Thyroid gland (tissue), 4 donors: Measurements from ENCODE around the gene MUC6. TPM values are rescaled to one million over a fixed set of nuclear protein-coding genes. Genes with fewer than 3 reads are reported as not detected.

Experiments
- DNase-seq, 2 donors: peaks; one replicate each; pipeline ENCODE4 v3.0.0-alpha.2; 2019
- H3K27ac ChIP-seq, 3 donors: fragments of 200-600 bp; sonication (generic); 1 replicate in 2 of 3; 2 replicates in 1 of 3; pipeline ENCODE4 v1.5.1; 2016 to 2019; ENCODE audit warnings: mild to moderate bottlenecking in 1 of 3, moderate library complexity in 1 of 3
- H3K27me3 ChIP-seq: fragments of 200-600 bp; sonication (generic); one replicate; pipeline ENCODE4 v1.5.1; 2019
- H3K36me3 ChIP-seq, 2 donors: fragments of 200-600 bp; sonication (generic); one replicate each; pipeline ENCODE4 v1.5.1; 2016 to 2019
- H3K4me1 ChIP-seq, 2 donors: fragments of 200-600 bp; sonication (generic); one replicate each; pipeline ENCODE4 v1.5.1; 2017 to 2019
- H3K4me3 ChIP-seq, 3 donors: fragments of 200-600 bp; sonication (generic); replicated peaks in 1 of 3; 1 replicate in 2 of 3; 2 replicates in 1 of 3; pipeline ENCODE4 v1.5.1; 2016; ENCODE audit warnings: mild to moderate bottlenecking in 1 of 3
- H3K9me3 ChIP-seq: fragments of 200-600 bp; sonication (generic); one replicate; pipeline ENCODE4 v1.5.1; 2017
- CTCF ChIP-seq, 6 experiments: fragments of 200-600 bp in 3 of 6; fragments of 450-650 bp in 3 of 6; sonication (generic) in 3 of 6; IDR thresholded peaks; one replicate each; pipeline ENCODE4 v1.5.1; 2016 to 2019; ENCODE audit warnings: antibody characterized with exemption in 6 of 6, mild to moderate bottlenecking in 2 of 6, inconsistent platforms in 1 of 6, moderate library complexity in 1 of 6
- POLR2A ChIP-seq, 2 donors: fragments of 450-650 bp; IDR thresholded peaks; one replicate each; pipeline ENCODE4 v1.6.1; 2017; ENCODE audit warnings: antibody characterized with exemption in 2 of 2, mild to moderate bottlenecking in 2 of 2, moderate library complexity in 1 of 2
- WGBS, 2 donors: methylation state at CpG; one replicate each; pipeline ENCODE4 v1.1.5; 2017; 5-methylcytosine and 5-hydroxymethylcytosine counted together
- intact Hi-C: fragments of 100-400 bp; cut with DNase I; formaldehyde crosslinking; loops from one replicate; pipeline ENCODE4 v1.15.1; 2023
- total RNA-seq, 4 donors: library from RNA; depleted of rRNA; stranded (reverse); fragments of >200 nt; gene quantifications; one replicate each; pipeline ENCODE4 v1.2.3, GENCODE V29; 2016

The MUC6 gene
- total RNA-seq, 4 donors from 2014 or later = not detected

- Histone ChIP-seq H3K27ac (no peak overlapping the region), H3K9me3 (no peaks in the 10 kb centered on the region), H3K27me3 (no peaks in the 10 kb centered on the region), H3K36me3 (peaks cover 48 to 57% of the 10 kb centered on the region in 2 donors), H3K4me3 (no peak overlapping the region), H3K4me1 (peaks cover 26 to 33% of the 10 kb centered on the region in 2 donors)
- WGBS, 2 donors = 93 to 95% methylated on average over 21 of the region's 21 CpGs
- TF ChIP-seq POLR2A (IDR thresholded peaks at IDR 0.05) (no peak), CTCF (IDR thresholded peaks at IDR 0.05) (no peak)
- intact Hi-C loops = loop anchor here (10.0 kb wide), 1 partner anchor 61 kb away; the partner anchor contains the start of gene AP2A2
- no peak for DNase-seq
Measured at GRCh38 chr11:985406-985805, 51.1 kb downstream of the MUC6 start.

GRCh38 chr11:984546-984945 is 52.0 kb downstream of the MUC6 start:
- WGBS, 2 donors = 95 to 96% methylated on average over 14 to 15 of the region's 15 CpGs
- intact Hi-C loops = loop anchor here (10.0 kb wide), 1 partner anchor 60 kb away; the partner anchor contains the start of gene AP2A2
- H3K36me3 ChIP-seq = peaks cover 42 to 48% of the 10 kb centered on the region in 2 donors

GRCh38 chr11:981764-982163 is 54.8 kb downstream of the MUC6 start:
- intact Hi-C loops = loop anchor here (10.0 kb wide), 1 partner anchor 57 kb away; the partner anchor contains the start of gene AP2A2
- peaks cover 31 to 34% of the 10 kb centered on the region in 2 donors for H3K36me3 ChIP-seq
- no peaks in the 10 kb centered on the region for H3K9me3 ChIP-seq
- TF ChIP-seq CTCF (IDR thresholded peaks at IDR 0.05) = no peak
- TF ChIP-seq POLR2A (IDR thresholded peaks at IDR 0.05) = no peak
- 94 to 96% methylated on average over 14 of the region's 14 CpGs for WGBS, 2 donors
- peak overlapping the region in 1 of 3 donors; percentile 50 for H3K27ac ChIP-seq
- no peak overlapping the region for H3K4me3 ChIP-seq
- H3K4me1 ChIP-seq = peaks cover 29 to 40% of the 10 kb centered on the region in 2 donors
- H3K27me3 ChIP-seq = no peaks in the 10 kb centered on the region
- DNase-seq = no peak

More at GRCh38 chr11:984546-984945, 52.0 kb downstream of the MUC6 start:
- no peak overlapping the region for H3K27ac ChIP-seq
- no peak for TF ChIP-seq CTCF (IDR thresholded peaks at IDR 0.05)
- no peak for TF ChIP-seq POLR2A (IDR thresholded peaks at IDR 0.05)
- H3K4me3 ChIP-seq = no peak overlapping the region
- no peaks in the 10 kb centered on the region for H3K27me3 ChIP-seq
- H3K4me1 ChIP-seq = peaks cover 30 to 36% of the 10 kb centered on the region in 2 donors
- H3K9me3 ChIP-seq = no peaks in the 10 kb centered on the region
- DNase-seq = no peak

GRCh38 chr11:980438-981357 is 55.8 kb downstream of the MUC6 start:
- WGBS, 2 donors = 52 to 56% methylated on average over 13 to 22 of the region's 26 CpGs
- peaks cover 27% of the 10 kb centered on the region in 2 donors for H3K36me3 ChIP-seq

More at GRCh38 chr11:980438-981357, 55.8 kb downstream of the MUC6 start:
- peaks cover 22 to 30% of the 10 kb centered on the region in 2 donors for H3K4me1 ChIP-seq
- DNase-seq = peak; percentile 66 to 69
- H3K9me3 ChIP-seq = no peaks in the 10 kb centered on the region
- TF ChIP-seq CTCF (IDR thresholded peaks at IDR 0.05) (peak in 3 of 6 experiments; percentile 30 to 41 (median 36)), POLR2A (IDR thresholded peaks at IDR 0.05) (no peak)
- intact Hi-C loops = loop anchor here (10.0 kb wide), 1 partner anchor 56 kb away; the partner anchor contains the start of gene AP2A2
- H3K4me3 ChIP-seq = no peak overlapping the region
- H3K27me3 ChIP-seq = no peaks in the 10 kb centered on the region
- H3K27ac ChIP-seq = peak overlapping the region; percentile 44 to 51 (median 50)
